Adipose tissue (tissue), 3 donors: ENCODE data around the gene GPR39. TPM values are rescaled to one million over a fixed set of nuclear protein-coding genes. Genes with fewer than 3 reads are reported as not detected.

ENCODE experiments used
- H3K27ac ChIP-seq: one replicate; pipeline ENCODE4 v1.5.1; 2013; ENCODE audit warnings: low read depth, low read length
- WGBS, 3 donors: extraction: QIAGEN DNeasy Blood & Tissue Kit; methylation state at CpG; one replicate each; pipeline ENCODE4 v1.1.7; 2013; 5-methylcytosine and 5-hydroxymethylcytosine counted together
- polyA plus RNA-seq, 3 donors: library from polyadenylated mRNA; stranded (reverse); fragments of 200-250 nt; gene quantifications; one replicate each; pipeline ENCODE4 v1.2.3, GENCODE V29; 2013
- donor health status: healthy with polysubstance abuse.
- donor health status: Bipolar disorder and iron deficiency.
- donor health status: healthy.

GPR39 gene
- polyA plus RNA-seq, 3 donors: 0.54 to 2.9 TPM; not detected in 1

DNA sequence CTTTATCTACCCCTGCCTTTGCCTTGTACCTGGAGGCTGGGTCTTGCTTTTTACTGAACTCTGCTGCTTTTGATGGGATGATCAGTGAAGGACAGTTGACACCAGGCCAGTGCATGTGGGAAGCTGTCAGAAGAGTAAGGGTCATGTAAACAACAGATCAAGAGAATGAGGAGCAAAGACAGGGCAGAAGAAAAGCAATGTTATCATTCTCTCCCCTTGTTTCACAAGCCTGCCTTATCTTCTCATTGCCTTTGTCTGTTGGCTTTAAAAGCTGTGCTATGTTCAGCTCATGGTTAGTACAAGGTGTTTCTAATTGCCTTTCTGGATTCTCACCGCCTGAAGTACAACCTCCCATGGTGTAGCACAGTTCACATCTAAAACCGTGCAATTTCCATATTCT lies 225.8 kb downstream of the GPR39 start:
- no peak overlapping the region for H3K27ac ChIP-seq
- WGBS, 3 donors: 76 to 83% (median 82%) methylated on average over 2 of the region's 2 CpGs

DNA sequence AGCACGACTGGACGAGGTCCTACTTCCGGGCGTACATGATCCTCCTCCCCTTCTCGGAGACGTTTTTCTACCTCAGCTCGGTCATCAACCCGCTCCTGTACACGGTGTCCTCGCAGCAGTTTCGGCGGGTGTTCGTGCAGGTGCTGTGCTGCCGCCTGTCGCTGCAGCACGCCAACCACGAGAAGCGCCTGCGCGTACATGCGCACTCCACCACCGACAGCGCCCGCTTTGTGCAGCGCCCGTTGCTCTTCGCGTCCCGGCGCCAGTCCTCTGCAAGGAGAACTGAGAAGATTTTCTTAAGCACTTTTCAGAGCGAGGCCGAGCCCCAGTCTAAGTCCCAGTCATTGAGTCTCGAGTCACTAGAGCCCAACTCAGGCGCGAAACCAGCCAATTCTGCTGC lies 228.6 kb downstream of the GPR39 start:
- WGBS, 3 donors: 79 to 90% (median 80%) methylated on average over 35 of the region's 35 CpGs
- H3K27ac ChIP-seq: no peak overlapping the region

- 65 to 89% (median 70%) methylated on average over 18 of the region's 18 CpGs for WGBS, 3 donors
- H3K27ac ChIP-seq: no peak overlapping the region
Measured at GRCh38 chr2:132645722-132646539, 229.3 kb downstream of the GPR39 start.

GRCh38 chr2:132646540-132647108 lies 230.0 kb downstream of the GPR39 start:
- H3K27ac ChIP-seq: no peak overlapping the region
- 77 to 85% (median 78%) methylated on average over 8 of the region's 8 CpGs for WGBS, 3 donors

- no peak overlapping the region for H3K27ac ChIP-seq
- WGBS, 3 donors: 55 to 76% (median 71%) methylated on average over 12 of the region's 12 CpGs
Measured at GRCh38 chr2:132651115-132652045, 234.8 kb downstream of the GPR39 start.

GRCh38 chr2:132652474-132652873 lies 235.9 kb downstream of the GPR39 start:
- WGBS, 3 donors: 80 to 88% (median 87%) methylated on average over 8 of the region's 8 CpGs
- no peak overlapping the region for H3K27ac ChIP-seq

DNA sequence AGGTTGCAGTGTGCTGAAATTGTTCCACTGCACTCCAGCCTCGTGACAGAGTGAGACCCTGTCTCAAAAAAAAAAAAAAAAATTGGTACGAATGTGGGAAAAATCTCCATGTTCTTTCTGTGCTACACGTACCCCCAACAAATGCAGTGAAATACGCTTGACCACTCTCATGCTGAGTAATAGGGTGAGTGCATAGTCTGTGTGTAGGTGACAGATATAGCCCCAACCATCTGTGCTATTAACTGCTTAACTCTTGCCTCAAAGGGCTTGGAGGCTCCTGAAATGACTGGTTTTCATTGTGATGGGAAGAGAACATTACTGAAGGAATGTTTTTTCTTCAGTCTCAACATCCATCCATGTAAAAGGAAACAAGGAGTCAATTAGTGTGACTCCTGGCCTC lies 237.7 kb downstream of the GPR39 start:
- WGBS, 3 donors: 66 to 71% (median 67%) methylated on average over 4 of the region's 4 CpGs
- no peak overlapping the region for H3K27ac ChIP-seq

GRCh38 chr2:132654968-132655367 lies 238.4 kb downstream of the GPR39 start:
- H3K27ac ChIP-seq: no peak overlapping the region
- 88 to 98% (median 90%) methylated on average over 7 of the region's 7 CpGs for WGBS, 3 donors

DNA sequence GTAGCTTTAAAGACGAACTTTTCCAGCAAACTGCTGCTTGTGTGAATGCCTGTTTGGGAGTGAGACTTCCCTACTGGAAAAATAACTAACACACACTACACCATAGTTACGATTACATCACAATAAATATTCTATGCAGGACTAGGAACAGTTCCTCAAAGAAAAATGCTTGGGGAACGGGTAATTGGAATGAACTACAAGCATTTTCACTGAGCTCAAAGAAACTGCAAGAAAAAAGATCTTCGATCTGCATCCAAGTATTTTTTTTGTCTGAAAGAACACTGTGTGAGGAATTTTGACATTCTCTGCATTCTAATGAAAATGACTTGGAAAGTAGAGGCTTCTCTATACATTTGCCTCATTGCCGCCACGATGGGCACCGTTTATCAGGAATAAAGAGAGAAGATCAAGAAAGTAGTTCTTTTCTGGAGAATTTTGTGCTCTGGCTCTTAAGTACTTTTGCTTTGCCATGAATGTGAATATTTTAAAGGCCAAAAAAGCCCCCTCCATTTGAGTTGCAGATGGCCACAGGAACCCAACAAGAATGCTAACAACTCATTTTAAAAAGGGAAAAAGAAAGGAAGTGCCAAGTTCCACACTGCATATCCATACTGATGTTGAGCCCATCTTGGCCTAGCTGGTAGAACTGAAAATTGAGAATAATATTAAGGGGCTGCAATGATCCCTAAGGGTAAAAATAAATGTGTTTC lies 239.8 kb downstream of the GPR39 start:
- WGBS, 3 donors: 42 to 62% (median 43%) methylated on average over 7 of the region's 7 CpGs
- no peak overlapping the region for H3K27ac ChIP-seq

DNA sequence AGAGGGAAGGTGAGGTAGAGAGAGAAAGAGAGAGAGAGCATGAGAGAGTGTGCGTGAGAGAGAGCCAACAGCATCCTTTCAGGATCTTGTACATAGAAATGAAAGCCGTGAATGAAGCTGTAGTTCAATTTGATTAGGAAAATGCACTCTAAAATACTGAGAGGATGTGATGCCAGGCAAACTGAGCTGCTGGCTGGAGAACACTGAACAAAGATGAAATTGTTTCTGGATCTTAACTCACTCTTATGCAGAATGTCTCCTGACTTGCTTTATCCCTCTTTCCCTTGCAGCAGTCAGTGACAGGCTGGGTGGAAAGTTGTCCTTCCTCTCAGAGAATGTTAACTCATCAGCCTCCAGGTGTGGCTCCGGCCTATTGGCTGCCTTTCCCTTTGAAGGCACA lies 242.7 kb downstream of the GPR39 start:
- no peak overlapping the region for H3K27ac ChIP-seq
- WGBS, 3 donors: 87 to 91% (median 88%) methylated on average over 3 of the region's 3 CpGs

DNA sequence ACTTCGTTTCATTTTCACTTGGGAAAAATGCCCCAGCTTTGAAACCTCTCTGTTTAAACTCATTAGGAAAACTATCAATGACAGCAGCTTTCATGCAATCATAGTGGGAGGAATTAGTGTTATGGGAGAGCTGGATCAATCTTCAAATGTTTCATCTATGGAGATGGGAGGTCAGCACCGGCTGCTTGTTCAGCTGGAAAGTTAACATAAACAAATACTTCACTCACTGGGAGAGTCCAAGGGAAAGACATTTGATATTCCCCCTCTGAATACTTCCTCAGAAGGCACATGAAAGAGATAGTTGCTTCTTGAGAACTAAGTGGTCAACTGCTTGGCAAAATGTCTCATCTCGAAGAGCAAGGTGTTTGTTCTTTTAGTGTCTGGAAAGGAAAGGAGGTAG lies 246.1 kb downstream of the GPR39 start:
- H3K27ac ChIP-seq: no peak overlapping the region
- 38 to 54% (median 39%) methylated on average over 3 of the region's 3 CpGs for WGBS, 3 donors

GRCh38 chr2:132664096-132664495 lies 247.5 kb downstream of the GPR39 start:
- H3K27ac ChIP-seq: no peak overlapping the region
- WGBS, 3 donors: 54 to 69% (median 61%) methylated on average over 2 of the region's 2 CpGs

- WGBS, 3 donors: 85 to 93% (median 87%) methylated on average over 4 of the region's 4 CpGs
Measured at GRCh38 chr2:132665401-132666140, 249.0 kb downstream of the GPR39 start.

DNA sequence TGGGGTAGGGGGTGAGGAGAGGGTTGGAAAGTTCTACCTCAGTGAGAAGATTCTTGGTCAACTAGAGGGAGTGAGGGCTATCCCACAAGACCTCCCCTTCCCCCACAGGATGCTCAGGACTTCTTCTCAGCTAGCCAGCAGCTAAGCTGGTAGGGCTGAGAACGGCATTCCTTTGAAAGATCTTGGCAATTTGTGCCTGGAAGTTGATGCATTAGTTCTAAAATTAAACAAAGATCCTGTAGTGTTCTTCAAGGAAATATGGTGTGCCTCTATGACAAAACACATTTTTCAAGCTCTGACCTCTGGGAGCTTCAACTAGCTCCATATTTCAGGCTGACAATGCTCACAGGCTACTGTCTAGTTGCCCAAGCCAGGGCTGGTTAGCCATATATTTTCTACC lies 251.1 kb downstream of the GPR39 start:
- H3K27ac ChIP-seq: no peak overlapping the region
- 36 to 52% (median 40%) methylated on average over 1 of the region's 1 CpG for WGBS, 3 donors

More at GRCh38 chr2:132665401-132666140, 249.0 kb downstream of the GPR39 start:
- H3K27ac ChIP-seq: no peak overlapping the region

- 4 to 10% (median 5%) methylated on average over 24 to 25 of the region's 25 CpGs for WGBS, 3 donors
- H3K27ac ChIP-seq: no peak overlapping the region
Measured at GRCh38 chr2:132668189-132668823, 251.7 kb downstream of the GPR39 start.

DNA sequence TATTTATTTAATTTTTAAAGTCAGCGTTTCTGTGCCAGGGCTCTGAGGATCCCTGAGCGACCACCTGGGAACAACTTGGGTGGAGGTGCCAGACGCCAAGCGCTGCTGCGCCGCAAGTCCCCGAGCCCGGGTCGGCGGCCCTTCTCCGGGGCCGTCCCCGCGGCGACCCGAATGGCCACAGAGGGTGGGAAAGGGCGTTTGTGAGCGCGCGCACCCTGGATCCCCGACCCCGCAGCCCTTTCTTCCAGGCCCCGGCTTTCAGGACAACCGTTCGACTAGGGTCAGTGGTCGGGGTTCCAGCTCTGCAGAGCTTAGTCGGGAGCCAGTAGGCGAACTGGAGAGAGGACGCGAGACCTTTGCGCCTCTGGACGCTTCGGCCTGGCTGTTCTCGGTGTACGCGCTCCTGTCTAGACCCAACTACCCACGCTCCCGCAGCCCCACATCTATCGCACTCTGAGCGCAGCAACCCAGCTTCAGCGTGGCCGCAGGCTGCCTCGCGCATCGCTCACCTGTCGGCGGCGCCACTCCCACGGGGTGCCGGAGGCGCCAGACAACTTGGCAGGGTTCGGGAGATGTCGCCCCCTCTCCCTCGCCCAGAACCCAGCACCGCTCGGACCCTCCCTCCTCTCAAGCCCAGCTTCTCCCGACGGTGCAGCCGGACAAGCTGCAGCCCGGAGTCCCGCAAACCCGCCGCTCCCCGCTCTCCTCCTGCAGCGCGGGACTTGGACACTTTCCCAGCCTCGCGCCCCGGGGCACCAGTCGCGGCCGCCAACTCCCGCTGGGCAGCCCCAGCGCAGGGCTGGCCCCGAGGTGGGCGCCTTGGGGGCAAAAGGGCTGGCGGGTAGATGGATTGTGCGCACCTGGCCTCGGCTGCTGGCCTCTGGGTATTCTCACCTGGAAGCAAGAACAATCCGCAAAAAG lies 252.6 kb downstream of the GPR39 start:
- WGBS, 3 donors: 1 to 2% (median 2%) methylated on average over 77 to 80 of the region's 80 CpGs
- H3K27ac ChIP-seq: no peak overlapping the region
